HEK293T (cell line): Measurements from ENCODE around the gene SPATS2L.

Experiments used
- CTCF ChIA-PET: fragments of 350-600 bp; formaldehyde crosslinking; extraction: SDS; loops from one replicate; lab custom pipeline; 2021; ENCODE audit warnings: antibody characterized with exemption, inconsistent platforms; lab: Yijun Ruan, JAX
- POLR2A ChIA-PET: fragments of 350-600 bp; formaldehyde crosslinking; extraction: SDS; loops from one replicate; lab custom pipeline; 2020; ENCODE audit warnings: antibody characterized with exemption, inconsistent platforms; lab: Yijun Ruan, JAX
- DNase-seq: peaks from one replicate; pipeline ENCODE4 v3.0.0; 2012; ENCODE audit warnings: mixed read lengths; ENCODE audit errors: extremely low spot score
- ARNT ChIP-seq: fragments of 450-650 bp; IDR thresholded peaks from 2 replicates; pipeline ENCODE4 v1.6.1; 2017; ENCODE audit warnings: mild to moderate bottlenecking
- BHLHE40 ChIP-seq: fragments of 450-650 bp; IDR thresholded peaks from 2 replicates; pipeline ENCODE4 v1.6.1; 2016; ENCODE audit warnings: mild to moderate bottlenecking, moderate library complexity, borderline replicate concordance
- CTBP1 ChIP-seq: fragments of 450-650 bp; IDR thresholded peaks from 2 replicates; pipeline ENCODE4 v1.6.1; 2016; ENCODE audit warnings: borderline replicate concordance
- ELF4 ChIP-seq: fragments of 450-650 bp; IDR thresholded peaks from 2 replicates; pipeline ENCODE4 v1.6.1; 2017; ENCODE audit warnings: antibody characterized with exemption
- FOXA1 ChIP-seq: fragments of 450-650 bp; IDR thresholded peaks from 2 replicates; pipeline ENCODE4 v1.6.1; 2016; ENCODE audit warnings: mild to moderate bottlenecking
- FOXK2 ChIP-seq: fragments of 450-650 bp; IDR thresholded peaks from 2 replicates; pipeline ENCODE4 v1.6.1; 2016; ENCODE audit warnings: mild to moderate bottlenecking
- FOXM1 ChIP-seq: fragments of 450-650 bp; IDR thresholded peaks from 2 replicates; pipeline ENCODE4 v1.6.1; 2017; ENCODE audit warnings: mild to moderate bottlenecking, borderline replicate concordance
- HDGF ChIP-seq: fragments of 450-650 bp; IDR thresholded peaks from 2 replicates; pipeline ENCODE4 v1.6.1; 2017; ENCODE audit warnings: antibody characterized with exemption, borderline replicate concordance
- L3MBTL2 ChIP-seq: fragments of 450-650 bp; conservative IDR thresholded peaks from 2 replicates; pipeline ENCODE4 v1.6.1; 2016; ENCODE audit warnings: mild to moderate bottlenecking
- LEF1 ChIP-seq: fragments of 450-650 bp; IDR thresholded peaks from 2 replicates; pipeline ENCODE4 v1.6.1; 2017; ENCODE audit warnings: mild to moderate bottlenecking, borderline replicate concordance
- NFRKB ChIP-seq: fragments of 450-650 bp; IDR thresholded peaks from 2 replicates; pipeline ENCODE4 v1.6.1; 2016; ENCODE audit warnings: mild to moderate bottlenecking, moderate library complexity
- PKNOX1 ChIP-seq: fragments of 450-650 bp; IDR thresholded peaks from 2 replicates; pipeline ENCODE4 v1.6.1; 2016
- SP1 ChIP-seq: fragments of 450-650 bp; IDR thresholded peaks from 2 replicates; pipeline ENCODE4 v1.6.1; 2017
- SUZ12 ChIP-seq: fragments of 450-650 bp; IDR thresholded peaks from 2 replicates; pipeline ENCODE4 v1.6.1; 2016; ENCODE audit warnings: mild to moderate bottlenecking
- TARDBP ChIP-seq: fragments of 450-650 bp; IDR thresholded peaks from 2 replicates; pipeline ENCODE4 v1.6.1; 2016
- ZNF384 ChIP-seq: fragments of 450-650 bp; IDR thresholded peaks from 2 replicates; pipeline ENCODE4 v1.6.1; 2016

Gene SPATS2L

GRCh38 chr2:200311139-200311538 lies 4.6 kb downstream of the SPATS2L start:
- TF ChIP-seq ELF4 (no peak), FOXA1 (no peak), TARDBP (no peak), CTBP1 (no peak), L3MBTL2 (no peak), NFRKB (no peak), PKNOX1 (no peak), ZNF384 (no peak), FOXK2 (no peak), FOXM1 (no peak)
- POLR2A ChIA-PET, result no interaction called here
- no peak for DNase-seq
- CTCF ChIA-PET, result no interaction called here

DNA sequence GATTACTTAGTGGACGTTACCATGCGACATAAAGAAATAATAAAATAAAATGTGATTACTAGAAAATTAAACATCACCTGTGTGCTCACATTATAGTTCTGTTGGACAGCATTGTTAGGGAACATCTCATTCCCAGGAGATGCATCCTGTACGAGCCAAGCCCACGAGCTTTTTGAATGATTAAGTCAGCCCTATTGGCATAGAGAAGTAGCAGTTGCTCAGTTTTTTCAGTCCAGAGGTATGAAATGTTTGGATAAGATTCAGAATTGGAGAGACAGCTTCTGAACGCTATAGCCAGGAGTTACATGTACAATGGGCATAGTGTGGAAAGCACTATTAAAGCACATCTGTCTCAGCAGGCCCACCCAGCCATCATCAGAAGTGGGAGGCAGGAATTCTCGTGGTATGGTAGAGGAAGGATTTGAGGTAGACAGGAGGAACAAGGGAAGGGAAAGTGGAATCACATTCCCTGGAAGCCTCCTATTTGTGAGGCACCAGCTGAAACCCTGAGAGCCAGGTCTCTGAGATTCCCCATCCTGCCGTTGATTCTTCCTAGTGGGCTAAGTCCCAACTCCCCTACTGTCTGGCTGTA lies 8.6 kb downstream of the SPATS2L start:
- ChIA-PET POLR2A (no interaction called here), CTCF (interaction anchor here (0.5 kb wide), 1 partner anchor 171 kb away, joined by 4 read pairs; no protein-coding TSS in a partner anchor)
- DNase-seq, result no peak
- no peak for TF ChIP-seq BHLHE40

- DNase-seq, result no peak
- ChIA-PET CTCF (no interaction called here), POLR2A (no interaction called here)
- TF ChIP-seq FOXM1 (no peak), TARDBP (no peak), PKNOX1 (no peak), ELF4 (no peak), HDGF (no peak), FOXA1 (no peak), ZNF384 (no peak), SUZ12 (no peak), BHLHE40 (no peak)
Measured at GRCh38 chr2:200317975-200318374, 11.5 kb downstream of the SPATS2L start.

GRCh38 chr2:200318940-200319435 lies 12.5 kb downstream of the SPATS2L start:
- CTCF ChIA-PET, result interaction anchor here (0.7 kb wide), 1 partner anchor 17 kb away, joined by 3 read pairs; no protein-coding TSS in a partner anchor
- POLR2A ChIA-PET, result no interaction called here
- no peak for DNase-seq
- TF ChIP-seq FOXM1 (no peak), ARNT (no peak), HDGF (no peak), FOXA1 (no peak), SP1 (no peak), L3MBTL2 (no peak), BHLHE40 (no peak), NFRKB (no peak), SUZ12 (no peak), FOXK2 (no peak), CTBP1 (no peak), LEF1 (no peak), PKNOX1 (no peak), ZNF384 (no peak), ELF4 (no peak), TARDBP (no peak)

- DNase-seq, result no peak
- TF ChIP-seq CTBP1, result no peak
- no peak for TF ChIP-seq ELF4
- no peak for TF ChIP-seq ARNT
- TF ChIP-seq FOXK2, result no peak
- no peak for TF ChIP-seq ZNF384
- TF ChIP-seq SUZ12, result no peak
- no peak for TF ChIP-seq L3MBTL2
- no peak for TF ChIP-seq FOXA1
- no peak for TF ChIP-seq NFRKB
- TF ChIP-seq FOXM1, result no peak
- TF ChIP-seq HDGF, result no peak
- no peak for TF ChIP-seq SP1
- ChIA-PET POLR2A (no interaction called here), CTCF (interaction anchor here (0.7 kb wide), 1 partner anchor 14 kb away, joined by 3 read pairs; no protein-coding TSS in a partner anchor)
Measured at GRCh38 chr2:200319548-200320337, 13.2 kb downstream of the SPATS2L start.

DNA sequence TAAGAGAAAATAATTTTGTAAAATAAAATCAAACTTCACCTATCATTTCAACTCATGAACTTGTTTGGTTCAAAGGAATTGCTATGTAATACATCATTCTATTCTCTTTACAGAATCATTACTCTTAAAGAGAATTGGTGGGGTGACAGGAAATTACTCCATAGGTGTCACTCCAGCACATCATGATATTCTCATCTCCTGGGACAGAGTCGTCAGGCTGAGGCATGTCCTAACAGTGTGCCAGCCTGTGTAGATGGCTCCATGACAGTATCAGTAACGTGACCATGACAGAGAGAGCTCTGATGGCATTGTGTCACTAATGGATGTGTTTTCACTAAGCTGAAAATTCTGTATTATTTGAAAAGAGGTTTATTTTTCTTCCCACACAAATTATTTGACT lies 13.9 kb downstream of the SPATS2L start:
- CTCF ChIA-PET, result interaction anchor here (0.7 kb wide), 1 partner anchor 15 kb away, joined by 3 read pairs; no protein-coding TSS in a partner anchor
- POLR2A ChIA-PET, result no interaction called here
- DNase-seq, result no peak
- TF ChIP-seq ARNT (no peak), SP1 (no peak), SUZ12 (no peak), ELF4 (no peak), HDGF (no peak), ZNF384 (no peak), FOXK2 (no peak), CTBP1 (no peak), BHLHE40 (no peak), PKNOX1 (no peak), FOXM1 (no peak), NFRKB (no peak), TARDBP (no peak)
